Stimulated activated CD4-positive, alpha-beta T cell treated with anti-CD3 and anti-CD28 coated beads, Interleukin-4, amount 100 ng/mL, for 1 hour (primary cell): Measurements from ENCODE around the gene UVSSA.

Source experiments
- DNase-seq: peaks from one replicate; pipeline ENCODE4 v3.0.0-alpha.2; 2020

UVSSA gene

GRCh38 chr4:1346781-1347409 lies at the start of gene UVSSA:
Gene UVSSA, plus strand, starts transcription at chr4:1347208. Its CDS starts 884 bp downstream, at chr4:1348092.
- DNase-seq, result peak; percentile 100

- no peak for DNase-seq
Observed at GRCh38 chr4:1297456-1298325, 49.3 kb upstream of the UVSSA start.

- DNase-seq, result no peak
Observed at GRCh38 chr4:1298461-1298860, 48.5 kb upstream of the UVSSA start.

- no peak for DNase-seq
Observed at GRCh38 chr4:1299301-1299860, 47.6 kb upstream of the UVSSA start.

GRCh38 chr4:1300466-1301455 lies 46.2 kb upstream of the UVSSA start:
- DNase-seq, result no peak

- DNase-seq, result no peak
Observed at GRCh38 chr4:1302159-1302558, 44.8 kb upstream of the UVSSA start.

- no peak for DNase-seq
Observed at GRCh38 chr4:1305261-1305711, 41.7 kb upstream of the UVSSA start.

GRCh38 chr4:1305781-1306455 lies 41.1 kb upstream of the UVSSA start:
- DNase-seq, result no peak

GRCh38 chr4:1307951-1308735 lies 38.9 kb upstream of the UVSSA start:
- DNase-seq, result no peak

GRCh38 chr4:1309261-1310010 lies 37.6 kb upstream of the UVSSA start:
- DNase-seq, result peak; percentile 55

- no peak for DNase-seq
Observed at GRCh38 chr4:1310031-1310795, 36.8 kb upstream of the UVSSA start.

- DNase-seq, result no peak
Observed at GRCh38 chr4:1310796-1311631, 36.0 kb upstream of the UVSSA start.

GRCh38 chr4:1312821-1313640 lies 34.0 kb upstream of the UVSSA start:
- no peak for DNase-seq

- DNase-seq, result no peak
Observed at GRCh38 chr4:1315306-1315705, 31.7 kb upstream of the UVSSA start.

GRCh38 chr4:1315836-1316536 lies 31.0 kb upstream of the UVSSA start:
- no peak for DNase-seq

GRCh38 chr4:1316537-1317168 lies 30.4 kb upstream of the UVSSA start:
- no peak for DNase-seq
